ENCODE data around the gene MEI1.

DNA sequence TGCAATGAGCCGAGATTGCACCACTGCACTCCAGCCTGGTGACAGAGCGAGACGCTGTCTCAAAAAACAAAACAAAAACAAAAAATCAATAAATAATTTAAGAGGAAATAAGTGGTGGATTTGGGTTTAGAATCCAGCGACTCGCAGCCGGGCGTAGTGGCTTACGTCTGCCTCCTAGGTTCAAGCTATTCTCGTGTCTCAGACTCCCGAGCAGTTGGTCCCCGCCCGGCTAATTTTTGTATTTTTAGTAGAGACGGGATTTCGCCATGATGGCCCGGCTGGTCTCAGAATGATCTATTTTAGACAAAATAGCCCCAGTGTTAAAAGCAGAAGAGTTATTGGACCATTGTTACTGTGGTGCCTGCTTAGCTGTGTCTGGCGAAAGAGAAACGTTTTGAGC, 40.4 kb upstream of the MEI1 start:
- TF ChIP-seq EZH2 (IDR thresholded peaks at IDR 0.05; ENCODE audit: borderline replicate concordance, insufficient read depth, low read length, poor library complexity, severe bottlenecking): no peak
- no peak for TF ChIP-seq EP300 (conservative IDR thresholded peaks at IDR 0.05; ENCODE audit: poor library complexity, severe bottlenecking)
- TF ChIP-seq, protein P1, sequence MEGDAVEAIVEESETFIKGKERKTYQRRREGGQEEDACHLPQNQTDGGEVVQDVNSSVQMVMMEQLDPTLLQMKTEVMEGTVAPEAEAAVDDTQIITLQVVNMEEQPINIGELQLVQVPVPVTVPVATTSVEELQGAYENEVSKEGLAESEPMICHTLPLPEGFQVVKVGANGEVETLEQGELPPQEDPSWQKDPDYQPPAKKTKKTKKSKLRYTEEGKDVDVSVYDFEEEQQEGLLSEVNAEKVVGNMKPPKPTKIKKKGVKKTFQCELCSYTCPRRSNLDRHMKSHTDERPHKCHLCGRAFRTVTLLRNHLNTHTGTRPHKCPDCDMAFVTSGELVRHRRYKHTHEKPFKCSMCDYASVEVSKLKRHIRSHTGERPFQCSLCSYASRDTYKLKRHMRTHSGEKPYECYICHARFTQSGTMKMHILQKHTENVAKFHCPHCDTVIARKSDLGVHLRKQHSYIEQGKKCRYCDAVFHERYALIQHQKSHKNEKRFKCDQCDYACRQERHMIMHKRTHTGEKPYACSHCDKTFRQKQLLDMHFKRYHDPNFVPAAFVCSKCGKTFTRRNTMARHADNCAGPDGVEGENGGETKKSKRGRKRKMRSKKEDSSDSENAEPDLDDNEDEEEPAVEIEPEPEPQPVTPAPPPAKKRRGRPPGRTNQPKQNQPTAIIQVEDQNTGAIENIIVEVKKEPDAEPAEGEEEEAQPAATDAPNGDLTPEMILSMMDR (IDR thresholded peaks at IDR 0.05; ENCODE audit: poor library complexity, severe bottlenecking): no peak
